Neural progenitor cell (in vitro differentiated cells): ENCODE data around the gene HDGFL2.

Experiments used
- EZH2 ChIP-seq: fragments of 200-600 bp; sonication (generic); IDR thresholded peaks from 2 replicates; pipeline ENCODE4 v1.6.1; 2017; ENCODE audit warnings: antibody characterized with exemption, mild to moderate bottlenecking, moderate library complexity
- TF ChIP-seq, protein P1 (sequence below): fragments of 200-600 bp; sonication (generic); IDR thresholded peaks from 2 replicates; pipeline ENCODE4 v1.5.1; 2017; ENCODE audit warnings: antibody characterized with exemption, mild to moderate bottlenecking

DNA sequence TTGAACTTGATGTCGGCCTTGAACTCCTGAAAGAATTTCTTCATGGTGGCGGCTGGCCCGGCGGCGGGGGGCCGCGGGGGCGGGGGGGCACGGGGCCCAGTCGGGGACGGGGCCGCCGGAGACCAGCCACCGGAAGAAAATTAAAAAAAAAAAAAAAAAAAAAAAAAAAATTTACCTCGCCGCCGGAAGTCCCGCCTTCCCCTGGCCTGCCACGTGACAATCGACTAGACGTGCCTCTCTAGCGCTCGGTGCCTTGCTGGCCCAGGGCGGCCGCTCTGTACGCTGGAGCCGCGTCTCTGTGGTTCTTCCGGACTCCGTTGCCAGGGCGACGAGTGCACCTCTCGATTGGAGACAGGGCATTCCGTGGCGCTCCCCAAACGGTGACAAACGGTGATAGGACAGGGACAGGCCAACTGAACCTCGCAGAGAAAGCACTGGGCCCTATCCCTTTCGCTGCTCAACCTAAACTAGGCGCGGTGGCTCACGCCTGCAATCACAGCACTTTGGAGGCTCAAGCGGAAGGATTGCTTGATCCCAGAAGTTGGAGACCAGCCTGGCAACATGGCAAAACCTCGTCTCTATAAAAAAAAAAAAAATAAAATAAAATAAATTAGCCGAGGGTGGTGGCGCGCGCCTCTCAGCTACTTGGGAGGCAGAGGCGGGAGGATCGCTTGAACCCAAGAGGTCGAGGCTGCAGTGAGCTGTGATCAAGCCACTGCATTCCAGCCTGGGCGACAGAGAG, 14.3 kb upstream of the HDGFL2 start, which contains the start of gene UBXN6:
- TF ChIP-seq, protein P1, sequence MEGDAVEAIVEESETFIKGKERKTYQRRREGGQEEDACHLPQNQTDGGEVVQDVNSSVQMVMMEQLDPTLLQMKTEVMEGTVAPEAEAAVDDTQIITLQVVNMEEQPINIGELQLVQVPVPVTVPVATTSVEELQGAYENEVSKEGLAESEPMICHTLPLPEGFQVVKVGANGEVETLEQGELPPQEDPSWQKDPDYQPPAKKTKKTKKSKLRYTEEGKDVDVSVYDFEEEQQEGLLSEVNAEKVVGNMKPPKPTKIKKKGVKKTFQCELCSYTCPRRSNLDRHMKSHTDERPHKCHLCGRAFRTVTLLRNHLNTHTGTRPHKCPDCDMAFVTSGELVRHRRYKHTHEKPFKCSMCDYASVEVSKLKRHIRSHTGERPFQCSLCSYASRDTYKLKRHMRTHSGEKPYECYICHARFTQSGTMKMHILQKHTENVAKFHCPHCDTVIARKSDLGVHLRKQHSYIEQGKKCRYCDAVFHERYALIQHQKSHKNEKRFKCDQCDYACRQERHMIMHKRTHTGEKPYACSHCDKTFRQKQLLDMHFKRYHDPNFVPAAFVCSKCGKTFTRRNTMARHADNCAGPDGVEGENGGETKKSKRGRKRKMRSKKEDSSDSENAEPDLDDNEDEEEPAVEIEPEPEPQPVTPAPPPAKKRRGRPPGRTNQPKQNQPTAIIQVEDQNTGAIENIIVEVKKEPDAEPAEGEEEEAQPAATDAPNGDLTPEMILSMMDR: no peak
- no peak for TF ChIP-seq EZH2
